ENCODE data around the gene RBM45. TPM values are rescaled to one million over a fixed set of nuclear protein-coding genes. Genes with fewer than 3 reads are reported as not detected.

Gene RBM45
- total RNA-seq, 4 donors from 2014 or later, result 18.0 to 25.3 (median 22.5) TPM

- 25 to 31% methylated on average over 2 of the region's 2 CpGs for WGBS, 2 donors
- DNase-seq, result no peak
- Histone ChIP-seq H3K27ac (peak overlapping the region; percentile 8 to 49 (median 15)), H3K9me3 (no peaks in the 10 kb centered on the region), H3K4me3 (replicated peaks in 1 of 3) (no peak overlapping the region), H3K4me1 (peaks cover 3 to 4% of the 10 kb centered on the region in 2 donors), H3K36me3 (no peaks in the 10 kb centered on the region), H3K27me3 (no peaks in the 10 kb centered on the region)
- intact Hi-C loops (cut with DNase I), result loop anchor here (10.0 kb wide), 1 partner anchor 121 kb away; no protein-coding TSS in a partner anchor
- TF ChIP-seq CTCF (IDR thresholded peaks at IDR 0.05) (no peak), POLR2A (IDR thresholded peaks at IDR 0.05) (no peak)
Observed at GRCh38 chr2:178106053-178106452, 6.2 kb upstream of the RBM45 start.

GRCh38 chr2:178108176-178108575 is 4.1 kb upstream of the RBM45 start:
- Histone ChIP-seq H3K4me3 (replicated peaks in 1 of 3) (no peak overlapping the region), H3K36me3 (no peaks in the 10 kb centered on the region), H3K27me3 (no peaks in the 10 kb centered on the region), H3K9me3 (no peaks in the 10 kb centered on the region), H3K27ac (no peak overlapping the region), H3K4me1 (peaks cover 6 to 7% of the 10 kb centered on the region in 2 donors)
- TF ChIP-seq POLR2A (IDR thresholded peaks at IDR 0.05) (no peak), CTCF (IDR thresholded peaks at IDR 0.05) (no peak)
- intact Hi-C loops (cut with DNase I), result loop anchor here (10.0 kb wide), 1 partner anchor 123 kb away; no protein-coding TSS in a partner anchor
- DNase-seq, result no peak
- WGBS, 2 donors, result 86 to 89% methylated on average over 21 of the region's 21 CpGs

DNA sequence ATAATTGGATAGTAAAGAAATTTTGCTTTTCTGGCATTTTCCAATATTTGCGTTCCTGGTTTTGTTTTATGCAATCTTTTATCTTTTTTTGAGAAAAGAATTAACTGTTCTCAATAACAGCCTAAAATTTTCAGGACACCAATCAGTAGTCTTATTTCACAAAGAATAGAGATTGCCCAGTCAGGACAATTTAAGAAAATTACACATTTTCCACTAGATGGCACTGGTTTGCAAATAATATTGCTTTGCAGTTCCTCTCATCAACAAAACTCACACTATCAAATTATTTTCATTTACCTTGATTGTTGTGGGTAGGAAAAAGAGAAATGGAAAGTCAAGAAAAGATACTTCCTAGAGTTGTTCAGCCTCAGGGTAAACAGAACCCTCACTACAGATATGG is 2.4 kb upstream of the RBM45 start:
- no peak for TF ChIP-seq POLR2A (IDR thresholded peaks at IDR 0.05)
- TF ChIP-seq CTCF (IDR thresholded peaks at IDR 0.05), result peak; percentile 9 to 62 (median 48)
- no peak for DNase-seq
- Histone ChIP-seq H3K36me3 (no peaks in the 10 kb centered on the region), H3K27me3 (no peaks in the 10 kb centered on the region), H3K4me3 (replicated peaks in 1 of 3) (no peak overlapping the region), H3K27ac (no peak overlapping the region), H3K4me1 (peaks cover 10 to 17% of the 10 kb centered on the region in 2 donors), H3K9me3 (no peaks in the 10 kb centered on the region)
- WGBS, 2 donors, result 5 to 9% methylated on average over 1 of the region's 1 CpG
- intact Hi-C loops (cut with DNase I), result loop anchor here (10.0 kb wide), 1 partner anchor 125 kb away; no protein-coding TSS in a partner anchor

- Histone ChIP-seq H3K9me3 (no peaks in the 10 kb centered on the region), H3K4me1 (peaks cover 7 to 17% of the 10 kb centered on the region in 2 donors), H3K27ac (no peak overlapping the region), H3K27me3 (no peaks in the 10 kb centered on the region), H3K36me3 (no peaks in the 10 kb centered on the region), H3K4me3 (replicated peaks in 1 of 3) (no peak overlapping the region)
- no peak for DNase-seq
- TF ChIP-seq CTCF (IDR thresholded peaks at IDR 0.05) (no peak), POLR2A (IDR thresholded peaks at IDR 0.05) (no peak)
- intact Hi-C loops (cut with DNase I), result no loop called here
- WGBS, 2 donors, result 87 to 88% methylated on average over 4 of the region's 4 CpGs
Observed at GRCh38 chr2:178110681-178111080, 1.6 kb upstream of the RBM45 start.

DNA sequence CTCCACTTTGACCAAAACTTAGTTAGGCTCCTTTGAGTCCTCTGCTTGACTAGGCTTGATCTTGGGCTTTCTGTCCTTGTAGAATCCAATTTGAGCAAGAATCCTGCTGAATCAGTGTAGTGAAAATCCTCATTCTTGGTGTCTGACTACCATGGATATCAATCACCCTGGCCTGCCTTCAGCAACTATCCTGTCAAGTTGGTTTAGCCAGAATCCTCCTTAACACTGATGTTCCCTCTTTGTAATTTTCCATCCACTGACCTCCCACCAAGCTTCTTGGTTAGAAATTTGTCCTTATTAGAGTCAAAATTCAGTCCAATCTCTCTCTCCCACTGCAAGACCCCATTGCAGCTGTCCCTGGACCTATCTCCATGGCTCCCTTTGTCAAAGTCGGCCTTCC is 494 bp upstream of the RBM45 start:
- no peak for DNase-seq
- H3K36me3 ChIP-seq, result no peaks in the 10 kb centered on the region
- no peak overlapping the region for H3K27ac ChIP-seq
- intact Hi-C loops (cut with DNase I), result no loop called here
- no peaks in the 10 kb centered on the region for H3K9me3 ChIP-seq
- WGBS, 2 donors, result 100% methylated on average over 1 of the region's 1 CpG
- H3K4me1 ChIP-seq, result peaks cover 6 to 14% of the 10 kb centered on the region in 2 donors
- H3K27me3 ChIP-seq, result no peaks in the 10 kb centered on the region
- H3K4me3 ChIP-seq (replicated peaks in 1 of 3), result no peak overlapping the region
- TF ChIP-seq CTCF (IDR thresholded peaks at IDR 0.05) (no peak), POLR2A (IDR thresholded peaks at IDR 0.05) (no peak)

Data from thyroid gland (tissue), 4 donors.